ENCODE measurements around the gene BMI1.

BMI1 gene

DNA sequence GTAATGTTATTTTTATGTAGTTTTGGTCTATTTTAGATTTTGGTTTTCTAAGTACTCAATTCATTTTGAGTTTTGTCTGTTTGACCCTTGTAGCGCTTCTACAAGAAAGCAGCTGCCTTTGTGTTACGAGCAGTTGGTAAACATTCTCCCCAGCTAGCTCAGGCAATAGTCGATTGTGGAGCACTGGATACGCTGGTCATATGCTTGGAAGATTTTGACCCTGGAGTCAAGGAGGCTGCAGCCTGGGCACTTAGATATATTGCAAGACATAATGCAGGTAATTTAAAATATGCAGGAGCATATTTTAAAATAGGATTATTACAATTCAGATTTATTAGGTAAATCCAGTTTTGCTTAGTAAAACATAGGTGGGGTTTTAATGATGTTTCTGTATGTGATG lies 47.5 kb downstream of the BMI1 start:
- DNase-seq (ENCODE audit: low read depth) = no peak

DNA sequence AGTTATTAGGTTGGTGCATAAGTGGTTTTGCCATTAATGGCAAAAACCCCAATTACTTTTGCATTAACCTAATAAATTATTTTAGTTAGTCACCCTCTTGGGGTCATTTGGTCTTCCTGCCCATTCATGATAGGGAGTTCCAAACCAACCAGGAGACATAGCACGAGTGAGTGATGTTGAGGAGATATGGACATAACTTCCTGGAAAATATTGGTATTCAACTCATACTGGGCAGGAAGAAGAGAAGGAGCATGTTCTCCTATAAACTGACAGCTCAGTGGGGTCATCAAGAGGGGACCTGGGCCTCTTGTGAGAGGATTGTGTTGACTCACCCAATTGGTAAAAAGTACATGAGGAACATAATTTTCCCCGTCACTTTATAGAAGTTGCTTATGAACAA lies 48.1 kb downstream of the BMI1 start:
- no peak for DNase-seq (ENCODE audit: low read depth)

DNA sequence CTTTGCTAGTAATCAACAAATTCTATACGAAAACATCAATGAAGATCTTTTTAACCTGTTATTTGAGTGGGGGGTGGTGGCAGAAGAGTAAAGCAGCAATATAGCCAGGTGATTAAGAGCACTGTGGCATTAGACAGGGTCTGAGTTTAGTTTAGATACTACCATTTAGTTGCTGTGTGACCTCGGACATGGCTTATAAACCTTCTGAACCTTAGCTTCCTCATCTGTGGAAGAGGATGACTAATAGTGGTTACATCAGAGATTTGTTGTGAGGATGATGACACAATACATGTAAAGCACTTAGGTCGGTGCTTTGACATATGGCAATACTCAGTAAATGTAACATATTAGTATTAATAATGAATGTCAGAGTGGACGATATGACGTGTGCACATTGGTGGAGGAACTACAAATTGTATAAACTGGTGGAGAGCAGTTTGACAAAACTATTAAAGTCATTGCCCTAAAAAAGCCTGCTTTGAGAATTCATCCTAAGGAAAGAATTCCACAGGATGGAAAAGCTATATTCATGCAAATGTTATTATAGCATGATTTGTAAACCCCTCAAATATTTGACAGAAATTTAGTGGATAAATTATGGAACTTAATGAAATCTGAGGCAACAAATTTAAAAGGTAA lies 48.7 kb downstream of the BMI1 start:
- no peak for DNase-seq (ENCODE audit: low read depth)

DNA sequence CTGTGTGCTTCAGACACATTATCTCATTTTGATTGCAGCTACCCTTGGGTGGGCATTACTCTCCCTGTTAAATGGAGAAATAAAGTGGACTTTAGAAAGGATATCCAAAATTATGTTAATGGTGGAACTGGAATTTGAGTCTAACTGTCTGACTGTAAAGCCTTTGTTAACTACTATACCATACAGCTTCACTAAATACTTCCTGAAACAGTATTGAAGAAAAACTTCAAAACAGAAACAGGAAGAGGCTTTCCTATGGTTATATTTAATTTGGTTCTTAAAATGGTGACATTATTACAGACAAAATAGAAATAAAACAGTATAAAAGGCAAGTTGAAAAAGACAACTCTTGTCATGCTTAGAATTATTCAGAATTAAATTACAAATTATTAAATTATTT lies 49.4 kb downstream of the BMI1 start:
- DNase-seq (ENCODE audit: low read depth) = no peak

DNA sequence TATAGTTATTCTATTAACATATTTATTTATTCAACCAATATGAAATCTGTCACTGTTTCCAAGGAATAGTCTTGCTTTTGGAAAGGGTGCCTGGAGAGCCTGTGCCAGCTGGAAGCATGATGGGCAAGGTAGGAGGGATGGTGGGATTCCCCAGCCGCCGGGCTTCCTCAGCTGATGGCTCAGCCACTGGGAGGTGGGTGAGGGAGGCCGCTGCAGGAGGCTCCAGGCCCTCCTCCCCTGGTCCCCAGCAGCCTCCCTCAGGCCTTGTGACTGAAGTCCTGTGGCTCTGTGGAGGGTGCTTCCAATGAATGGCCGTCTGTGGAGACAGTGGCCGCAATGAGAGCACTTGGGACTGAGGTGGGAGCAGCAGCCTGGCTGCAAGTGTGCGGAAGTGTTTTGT lies 51.4 kb downstream of the BMI1 start:
- no peak for DNase-seq (ENCODE audit: low read depth)

DNA sequence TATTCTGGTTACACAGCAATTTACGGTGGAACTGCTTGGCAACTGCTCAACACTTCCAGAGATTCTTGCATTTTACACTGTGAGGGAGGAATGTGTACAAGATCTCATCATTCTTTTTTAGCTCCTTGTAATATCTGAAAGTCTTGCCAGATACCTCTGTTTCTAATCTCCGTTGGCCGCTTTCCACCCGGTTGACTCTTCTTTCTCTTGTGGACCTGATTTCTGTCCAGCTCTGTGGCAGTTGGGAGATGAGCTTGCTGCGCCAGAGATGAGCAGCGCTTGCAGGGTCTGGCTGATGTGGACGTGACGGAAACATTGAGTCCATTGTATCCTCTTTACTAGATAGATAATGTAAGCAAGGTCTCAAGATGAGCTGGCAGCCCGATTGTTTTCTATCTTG lies 52.0 kb downstream of the BMI1 start:
- no peak for DNase-seq (ENCODE audit: low read depth)

DNA sequence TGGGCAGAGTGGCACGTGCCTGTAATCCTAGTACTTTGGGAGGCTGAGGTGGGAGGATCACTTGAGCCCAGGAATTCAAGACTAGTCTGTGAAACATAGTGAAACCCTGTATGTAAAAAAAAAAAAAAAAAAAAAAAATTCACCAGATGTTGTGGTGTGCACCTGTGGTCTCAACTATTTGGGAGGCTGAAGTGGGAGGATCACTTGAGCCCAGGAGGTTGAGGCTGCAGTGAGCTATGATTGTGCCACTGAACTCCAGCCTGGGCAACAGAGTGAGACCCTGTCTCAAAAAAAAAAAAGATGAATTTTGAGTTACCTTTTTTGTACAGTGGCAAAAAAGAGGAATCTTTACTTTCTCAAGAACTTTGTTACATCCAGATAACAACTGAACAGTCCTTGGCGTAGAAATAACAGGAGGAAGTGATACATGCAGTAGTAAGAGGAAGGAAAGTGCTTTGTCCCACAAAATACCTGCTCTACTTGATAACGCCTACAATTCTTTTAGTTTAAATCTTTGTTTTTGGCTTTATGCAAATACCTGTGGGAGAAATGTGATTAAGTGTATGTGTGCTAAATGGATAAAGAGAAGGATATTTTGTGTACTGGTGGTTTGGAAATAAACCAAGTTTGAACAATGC lies 53.7 kb downstream of the BMI1 start:
- no peak for DNase-seq (ENCODE audit: low read depth)

DNA sequence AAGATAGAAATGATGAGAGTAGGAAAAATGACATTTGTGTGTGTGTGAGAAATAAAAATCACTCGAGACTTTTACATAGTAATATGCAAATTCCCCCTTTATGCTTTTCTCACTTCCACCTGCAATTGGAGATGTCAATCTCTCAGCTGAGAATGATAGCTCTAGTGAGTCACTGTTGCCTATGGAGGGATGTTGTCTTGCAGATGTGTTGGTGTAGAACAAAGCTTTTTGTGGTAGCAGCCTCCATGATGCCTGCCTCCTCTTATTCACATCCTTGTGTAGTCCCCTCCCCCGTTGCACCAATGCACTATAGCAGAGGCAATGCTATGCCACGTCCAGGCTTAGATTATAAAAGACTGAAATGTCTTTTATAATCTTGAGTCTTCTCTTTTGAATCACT lies 58.2 kb downstream of the BMI1 start:
- peak; percentile 56 for DNase-seq (ENCODE audit: low read depth)
